NCI-H526 (cell line): ENCODE data around the gene TM6SF1.
"Not testable (repeated sequence)": the region's sequence is repeated elsewhere in the genome, so short reads cannot be mapped to it uniquely, and the experiment has no call there.

ENCODE experiments used
- DNase-seq, 2 experiments: peaks; one replicate each; lab custom pipeline; 2025; lab: John Stamatoyannopoulos, UW

TM6SF1 gene

GRCh38 chr15:83106994-83107840 is at the start of gene TM6SF1:
TSS of gene TM6SF1 (plus strand) at chr15:83107645. CDS start at chr15:83107681, 36 bp downstream.
- DNase-seq, result peak in 1 of 2 experiments; percentile 65

GRCh38 chr15:83057696-83058376 is 49.6 kb upstream of the TM6SF1 start:
- no peak for DNase-seq

GRCh38 chr15:83061680-83062079 is 45.8 kb upstream of the TM6SF1 start:
- no peak for DNase-seq

- no peak for DNase-seq
Observed at GRCh38 chr15:83062768-83063180, 44.7 kb upstream of the TM6SF1 start.

- DNase-seq, result no peak
Observed at GRCh38 chr15:83063551-83063950, 43.9 kb upstream of the TM6SF1 start.

GRCh38 chr15:83064859-83065258 is 42.6 kb upstream of the TM6SF1 start:
- DNase-seq, result peak in 1 of 2 experiments; percentile 8

- DNase-seq, result peak in 1 of 2 experiments; percentile 16
Observed at GRCh38 chr15:83065431-83065830, 42.0 kb upstream of the TM6SF1 start.

GRCh38 chr15:83066034-83066733 is 41.3 kb upstream of the TM6SF1 start:
- DNase-seq, result peak; percentile 6 to 43

GRCh38 chr15:83066734-83067637 is 40.5 kb upstream of the TM6SF1 start, which contains the start of gene BTBD1:
TSS of gene BTBD1 (minus strand) at chr15:83067252. CDS start at chr15:83067151, 101 bp downstream.
- peak; percentile 59 to 96 for DNase-seq

GRCh38 chr15:83067638-83067962 is 39.8 kb upstream of the TM6SF1 start:
- DNase-seq, result no peak

GRCh38 chr15:83068054-83068453 is 39.4 kb upstream of the TM6SF1 start:
- no peak for DNase-seq

GRCh38 chr15:83069211-83069642 is 38.2 kb upstream of the TM6SF1 start:
- not testable (repeated sequence) for DNase-seq

- no peak for DNase-seq
Observed at GRCh38 chr15:83077491-83078230, 29.8 kb upstream of the TM6SF1 start.

GRCh38 chr15:83078712-83079111 is 28.7 kb upstream of the TM6SF1 start:
- no peak for DNase-seq

GRCh38 chr15:83081256-83082014 is 26.0 kb upstream of the TM6SF1 start:
- no peak for DNase-seq

GRCh38 chr15:83082730-83083386 is 24.6 kb upstream of the TM6SF1 start:
- DNase-seq, result no peak

- DNase-seq, result not testable (repeated sequence)
Observed at GRCh38 chr15:83085461-83085860, 22.0 kb upstream of the TM6SF1 start.

- not testable (repeated sequence) for DNase-seq
Observed at GRCh38 chr15:83085864-83086552, 21.4 kb upstream of the TM6SF1 start.

GRCh38 chr15:83087576-83087975 is 19.9 kb upstream of the TM6SF1 start:
- no peak for DNase-seq
